Heart left ventricle (tissue), 13 donors: ENCODE results near the gene PRR5L.

Source experiments
- CTCF ChIP-seq, 12 donors: fragments of 200-600 bp; sonication (generic) in 4 of 12; IDR thresholded peaks; one replicate each; pipeline versions ENCODE4 v1.5.0 to v1.8.0; 2018 to 2022; ENCODE audit warnings: antibody characterized with exemption in 12 of 12, mild to moderate bottlenecking in 5 of 12
- POLR2A ChIP-seq, 2 donors: fragments of 450-650 bp; IDR thresholded peaks; one replicate each; pipeline ENCODE4 v1.6.1; 2017; ENCODE audit warnings: antibody characterized with exemption in 2 of 2, mild to moderate bottlenecking in 2 of 2, moderate library complexity in 2 of 2
- donor health status: ischemic (EF 13 %, LVEDD 7.1; RV severe dilation, severe dysfunction).
- donor health status: DM: no; HTN: yes; CAD: no.
- donor health status: DM: no; HTN: no; CAD: no.
- donor health status: ischemic (EF 25% LVEDD 6.9; RV normal size, moderate dysfunction).
- donor health status: ischemic (EF 25% LVEDD 5.7; RV mildly dilated, moderate dysfunction).
- donor health status: ischemic (EF 35%, LVEDD 5.7; RV mildly dilated, moderate dysfunction).
- donor health status: nonischemic (EF 11% LVEDD 7.7; RV severe dilation, severe dysfunction).
- donor health status: DM: yes; HTN: yes; CAD: no.
- donor health status: PGD.
- donor health status: ischemic (EF 29% LVEDD 5.4; RV normal size, mild dysfunction).
- donor health status: nonischemic (EF 23%, LVEDD 6.1; RV moderate dilation, normal function).

GRCh38 chr11:36469063-36469462, 173.0 kb downstream of the PRR5L start:
- TF ChIP-seq CTCF (IDR thresholded peaks at IDR 0.05) (peak in 3 of 12 donors; percentile 4 to 22 (median 20)), POLR2A (IDR thresholded peaks at IDR 0.05) (no peak)
